OCI-LY3 (cell line): Measurements from ENCODE around the gene SCN9A.

Experiments used
- H2AFZ ChIP-seq: fragments of 200-600, 300-600 bp; shearing (Covaris generic); 2 replicates; pipeline ENCODE4 v1.6.0; 2014; ENCODE audit warnings: antibody characterized with exemption, low read depth, low read length
- H3K27ac ChIP-seq: fragments of 200-600, 300-600 bp; sonication (generic); 2 replicates; pipeline ENCODE4 v1.5.1; 2014; ENCODE audit warnings: mild to moderate bottlenecking, low read length, moderate library complexity, mixed read lengths
- H3K27me3 ChIP-seq: fragments of 200-600, 300-600 bp; sonication (generic); 2 replicates; pipeline ENCODE4 v1.6.1; 2014; ENCODE audit warnings: low read depth, low read length, mixed read lengths
- H3K36me3 ChIP-seq: fragments of 200-600, 300-600 bp; sonication (generic); replicated peaks from 2 replicates; pipeline ENCODE3; 2014; ENCODE audit warnings: low read depth, low read length, mixed read lengths
- H3K4me1 ChIP-seq: fragments of 300-600, 200-600 bp; sonication (generic); 2 replicates; pipeline ENCODE4 v1.6.1; 2014; ENCODE audit warnings: low read length, mixed read lengths
- H3K4me2 ChIP-seq: fragments of 200-600, 300-600 bp; sonication (generic); 2 replicates; pipeline ENCODE4 v1.6.1; 2014; ENCODE audit warnings: low read length, mixed read lengths
- H3K4me3 ChIP-seq: fragments of 300-600, 200-600 bp; sonication (generic); 2 replicates; pipeline ENCODE4 v1.5.1; 2014; ENCODE audit warnings: antibody characterized with exemption, mild to moderate bottlenecking, low read length, moderate library complexity
- H3K79me2 ChIP-seq: fragments of 300-600, 200-600 bp; shearing (Covaris generic); 2 replicates; pipeline ENCODE4 v1.6.1; 2014; ENCODE audit warnings: mild to moderate bottlenecking, low read length, mixed read lengths
- H3K9ac ChIP-seq: fragments of 300-600, 200-600 bp; shearing (Covaris generic); 2 replicates; pipeline ENCODE4 v1.6.0; 2014; ENCODE audit warnings: mild to moderate bottlenecking, low read length, moderate library complexity
- H3K9me3 ChIP-seq: fragments of 200-600, 300-600 bp; shearing (Covaris generic); 2 replicates; pipeline ENCODE4 v1.6.1; 2014; ENCODE audit warnings: low read length, mixed read lengths; ENCODE audit not compliant: insufficient read depth
- H4K20me1 ChIP-seq: fragments of 200-600, 300-600 bp; sonication (generic); 2 replicates; pipeline ENCODE4 v1.6.1; 2016; ENCODE audit warnings: low read length, mixed read lengths; ENCODE audit not compliant: insufficient read depth
- CTCF ChIP-seq: fragments of 200-600, 300-600 bp; sonication (generic); IDR thresholded peaks from 2 replicates; pipeline ENCODE4 v1.5.1; 2014; ENCODE audit warnings: antibody characterized with exemption, low read length, low read depth
- EZH2phosphoT487 ChIP-seq: fragments of 200-600 bp; shearing (Covaris generic); IDR thresholded peaks from 2 replicates; pipeline ENCODE4 v1.6.1; 2018; ENCODE audit warnings: antibody characterized with exemption, mixed run types, low read depth

SCN9A gene

GRCh38 chr2:166256896-166257295 lies 118.8 kb downstream of the SCN9A start:
- Histone ChIP-seq H3K4me3 (no peak overlapping the region), H4K20me1 (no peaks in the 10 kb centered on the region), H2AFZ (no peak overlapping the region), H3K27me3 (no peaks in the 10 kb centered on the region), H3K27ac (no peak overlapping the region), H3K79me2 (no peaks in the 10 kb centered on the region), H3K4me2 (no peak overlapping the region), H3K36me3 (no peaks in the 10 kb centered on the region), H3K9me3 (no peaks in the 10 kb centered on the region), H3K4me1 (no peaks in the 10 kb centered on the region), H3K9ac (no peak overlapping the region)
- TF ChIP-seq EZH2phosphoT487: no peak

GRCh38 chr2:166249318-166249717 lies 126.4 kb downstream of the SCN9A start:
- Histone ChIP-seq H3K9me3 (no peaks in the 10 kb centered on the region), H3K9ac (no peak overlapping the region), H4K20me1 (no peaks in the 10 kb centered on the region), H3K27ac (no peak overlapping the region), H3K27me3 (no peaks in the 10 kb centered on the region), H2AFZ (no peak overlapping the region), H3K79me2 (no peaks in the 10 kb centered on the region), H3K4me1 (no peaks in the 10 kb centered on the region), H3K4me3 (no peak overlapping the region), H3K4me2 (no peak overlapping the region), H3K36me3 (no peaks in the 10 kb centered on the region)
- TF ChIP-seq CTCF: no peak
- no peak for TF ChIP-seq EZH2phosphoT487

- no peak overlapping the region for H3K4me2 ChIP-seq
- H4K20me1 ChIP-seq: no peaks in the 10 kb centered on the region
- no peak overlapping the region for H3K27ac ChIP-seq
- H3K4me3 ChIP-seq: no peak overlapping the region
- H3K27me3 ChIP-seq: no peaks in the 10 kb centered on the region
- no peak overlapping the region for H3K9ac ChIP-seq
- no peaks in the 10 kb centered on the region for H3K36me3 ChIP-seq
- no peaks in the 10 kb centered on the region for H3K4me1 ChIP-seq
- H3K79me2 ChIP-seq: no peaks in the 10 kb centered on the region
- H2AFZ ChIP-seq: no peak overlapping the region
- H3K9me3 ChIP-seq: no peaks in the 10 kb centered on the region
- no peak for TF ChIP-seq EZH2phosphoT487
- no peak for TF ChIP-seq CTCF
Observed at GRCh38 chr2:166246901-166247300, 128.8 kb downstream of the SCN9A start.

- Histone ChIP-seq H3K9me3 (no peaks in the 10 kb centered on the region), H3K4me2 (no peak overlapping the region), H3K9ac (no peak overlapping the region)
Observed at GRCh38 chr2:166242309-166242708, 133.4 kb downstream of the SCN9A start.

More at GRCh38 chr2:166242309-166242708, 133.4 kb downstream of the SCN9A start:
- no peak for TF ChIP-seq EZH2phosphoT487
- TF ChIP-seq CTCF: no peak
- Histone ChIP-seq H3K4me3 (no peak overlapping the region), H2AFZ (no peak overlapping the region), H3K4me1 (no peaks in the 10 kb centered on the region), H3K27me3 (no peaks in the 10 kb centered on the region), H3K36me3 (no peaks in the 10 kb centered on the region), H3K79me2 (no peaks in the 10 kb centered on the region), H4K20me1 (no peaks in the 10 kb centered on the region), H3K27ac (no peak overlapping the region)
